HG03135 (cell line): ENCODE data around the gene UIMC1.
"Not testable (repeated sequence)": the region's sequence is repeated elsewhere in the genome, so short reads cannot be mapped to it uniquely, and the experiment has no call there.

ENCODE experiments used
- ATAC-seq: cut with Tn5 transposase; IDR thresholded peaks from one replicate; pipeline ENCODE4 v1.9.1; 2021; ENCODE audit warnings: mild to moderate bottlenecking, moderate library complexity; ENCODE audit not compliant: unreplicated experiment

The UIMC1 gene

DNA sequence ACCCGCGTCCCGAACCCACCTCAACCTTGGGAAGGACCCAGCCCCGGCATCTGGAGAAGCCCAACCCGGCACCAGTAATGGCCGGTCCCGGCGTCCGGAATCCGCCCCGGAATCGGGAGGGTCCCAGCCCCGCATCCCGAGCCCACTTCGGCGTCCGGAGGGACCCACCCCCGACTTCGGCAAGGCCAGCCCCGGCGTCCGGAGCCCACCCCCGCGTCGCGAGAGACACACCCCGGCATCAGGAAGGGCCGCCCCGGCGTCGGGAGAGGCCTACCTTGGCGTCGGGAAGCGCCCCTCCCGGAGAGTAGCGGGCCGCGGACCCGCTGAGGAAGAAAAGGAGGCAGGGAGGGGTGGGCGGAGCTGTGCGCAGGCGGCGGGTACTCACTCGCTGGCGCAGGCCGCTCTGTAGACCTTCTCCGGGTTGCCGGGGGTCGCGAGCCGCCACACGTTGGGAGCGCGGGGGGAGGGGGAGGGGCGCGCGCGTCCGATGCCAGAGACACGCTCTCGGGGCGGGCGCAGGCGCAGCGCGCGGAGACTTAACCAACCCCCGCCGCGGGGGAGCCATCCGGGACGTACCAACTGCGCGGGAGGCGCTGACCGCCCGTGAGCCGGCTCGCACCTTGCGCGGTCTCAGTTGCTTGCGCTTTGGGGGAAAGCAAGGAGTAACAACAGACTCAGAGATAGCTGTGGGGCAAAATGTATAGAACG lies at the start of gene UIMC1:
TSS of gene UIMC1 (minus strand) at position 515 of the 708 bp plus-strand sequence. CDS start 24,164 bp downstream, outside the sequence.
- ATAC-seq = peak; percentile 66

DNA sequence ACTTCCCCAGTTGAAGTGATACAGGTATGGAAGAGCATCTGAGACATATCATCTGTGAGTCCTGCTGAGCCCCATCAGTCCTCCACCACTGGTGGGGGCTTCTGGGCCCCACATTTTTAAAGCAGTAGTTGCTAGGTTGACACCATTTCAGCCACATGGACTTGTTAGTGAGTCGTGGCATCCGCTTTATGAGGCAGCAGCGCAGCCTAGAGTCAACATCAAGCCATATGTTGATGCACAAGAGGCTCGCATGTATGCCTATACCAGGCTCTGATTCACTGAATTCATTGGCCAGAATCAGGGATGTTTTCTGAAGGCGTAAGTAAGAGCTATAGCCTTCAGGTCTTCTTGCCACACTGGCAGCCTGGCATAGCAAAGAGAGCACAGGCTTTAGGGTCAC lies 42.7 kb upstream of the UIMC1 start:
- no peak for ATAC-seq

DNA sequence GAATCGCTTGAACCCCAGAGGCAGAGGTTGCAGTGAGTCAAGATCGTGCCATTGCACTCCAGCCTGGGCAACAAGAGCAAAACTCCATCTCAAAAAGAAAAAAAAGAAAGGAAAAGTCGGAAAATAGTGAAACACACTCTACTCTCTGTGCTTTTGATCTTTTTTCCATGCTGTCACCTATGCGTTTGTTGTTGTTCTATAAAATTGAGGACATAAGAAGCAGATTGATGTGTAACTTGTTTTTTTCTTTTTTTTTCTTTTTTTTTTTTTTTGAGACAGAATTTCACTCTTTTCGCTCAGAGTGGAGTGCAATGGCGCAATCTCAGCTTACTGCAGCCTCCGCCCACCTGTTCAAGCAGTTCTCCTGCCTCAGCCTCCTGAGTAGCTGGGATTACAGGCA lies 42.0 kb upstream of the UIMC1 start:
- not testable (repeated sequence) for ATAC-seq

DNA sequence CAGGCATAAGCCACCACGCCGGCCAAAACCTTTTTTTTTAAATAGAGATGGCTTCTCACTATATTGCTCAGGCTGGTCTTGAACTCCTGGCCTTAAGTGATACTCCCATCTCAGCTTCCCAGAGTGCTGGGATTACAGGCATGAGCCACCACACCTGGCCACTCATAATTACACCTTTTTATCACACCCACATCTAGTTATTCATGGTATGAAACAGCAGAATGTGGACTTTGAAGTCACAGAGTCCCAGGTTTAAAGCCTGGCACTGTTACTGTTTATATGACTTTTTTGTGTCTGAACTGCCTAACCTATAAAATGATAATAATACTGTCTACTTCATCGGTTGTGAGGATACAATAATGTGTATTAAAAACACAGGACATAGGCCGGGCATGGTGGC lies 39.1 kb upstream of the UIMC1 start:
- ATAC-seq = no peak

DNA sequence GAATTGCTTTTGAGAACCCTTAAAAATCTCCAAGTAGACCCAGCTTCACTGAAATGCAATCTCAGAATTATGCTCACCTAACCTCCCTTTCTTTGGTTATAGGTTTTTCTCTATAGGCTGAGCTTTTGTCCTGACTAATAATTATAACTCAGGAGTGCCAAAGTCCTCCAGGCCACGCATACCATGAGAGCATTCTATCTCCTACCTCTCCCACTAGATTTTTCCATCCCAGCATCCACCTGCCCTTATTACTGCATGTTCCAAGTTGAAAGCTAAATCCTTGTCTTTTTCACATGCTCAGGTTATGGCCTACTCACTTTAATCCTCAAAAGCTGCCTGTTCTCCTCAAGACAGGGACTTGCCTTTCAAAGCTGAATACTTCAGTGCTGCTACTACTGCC lies 38.1 kb upstream of the UIMC1 start:
- ATAC-seq = no peak

DNA sequence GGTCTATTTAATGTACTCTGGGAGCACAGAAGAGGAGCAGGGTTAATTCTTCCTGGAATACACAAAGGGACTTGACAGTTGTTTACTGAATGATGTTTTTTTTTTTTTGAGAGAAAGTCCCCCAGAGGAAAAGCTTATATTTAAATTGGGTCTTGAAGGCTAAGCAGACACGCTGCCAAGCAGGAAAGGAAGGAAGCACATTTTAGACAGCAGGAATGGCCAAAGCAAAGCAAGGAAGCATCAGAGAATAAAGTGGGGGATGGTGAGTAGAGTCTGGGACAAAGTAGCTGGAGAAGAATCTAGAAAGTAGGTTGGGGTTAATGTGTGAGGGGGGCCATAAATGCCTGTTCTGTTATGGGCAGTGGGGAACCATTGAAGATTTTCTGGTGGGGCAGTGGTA lies 37.4 kb upstream of the UIMC1 start:
- no peak for ATAC-seq

DNA sequence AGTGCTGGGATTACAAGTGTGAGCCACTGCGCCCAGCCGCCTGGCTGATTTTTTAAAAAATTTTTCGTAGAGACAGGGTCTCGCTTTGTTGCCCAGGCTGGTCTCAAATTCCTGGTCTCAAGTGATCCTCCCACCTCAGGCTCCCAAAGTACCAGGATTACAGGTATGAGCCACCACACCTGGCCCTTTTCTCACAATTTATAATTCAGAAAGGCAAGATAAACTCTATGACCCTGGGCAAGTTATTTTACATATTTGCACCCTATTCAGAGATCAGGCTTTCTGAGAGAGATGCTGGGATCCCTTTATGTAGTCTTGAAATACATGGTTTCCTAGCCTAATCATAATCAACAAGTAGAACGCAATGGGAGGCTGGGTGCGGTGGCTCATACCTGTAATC lies 36.5 kb upstream of the UIMC1 start:
- no peak for ATAC-seq

DNA sequence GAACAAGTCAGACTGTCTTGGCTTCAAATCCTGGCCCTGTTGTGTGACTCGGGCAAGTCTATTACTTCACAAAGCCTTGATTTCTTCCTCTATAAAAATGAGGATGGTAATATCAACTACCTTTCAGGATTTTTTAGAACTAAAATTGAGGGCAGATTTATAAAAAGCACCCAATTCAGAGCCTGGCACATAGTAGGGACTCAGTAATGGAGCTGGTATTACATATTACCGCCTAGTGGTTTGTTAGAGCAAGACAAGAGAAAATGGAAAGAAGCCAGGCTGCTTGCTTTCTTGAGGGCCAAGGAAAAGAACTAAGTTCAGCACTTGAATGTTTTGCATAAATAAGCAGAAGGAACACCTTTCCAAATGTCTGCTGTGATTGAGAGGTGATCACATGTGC lies 35.4 kb upstream of the UIMC1 start:
- no peak for ATAC-seq

DNA sequence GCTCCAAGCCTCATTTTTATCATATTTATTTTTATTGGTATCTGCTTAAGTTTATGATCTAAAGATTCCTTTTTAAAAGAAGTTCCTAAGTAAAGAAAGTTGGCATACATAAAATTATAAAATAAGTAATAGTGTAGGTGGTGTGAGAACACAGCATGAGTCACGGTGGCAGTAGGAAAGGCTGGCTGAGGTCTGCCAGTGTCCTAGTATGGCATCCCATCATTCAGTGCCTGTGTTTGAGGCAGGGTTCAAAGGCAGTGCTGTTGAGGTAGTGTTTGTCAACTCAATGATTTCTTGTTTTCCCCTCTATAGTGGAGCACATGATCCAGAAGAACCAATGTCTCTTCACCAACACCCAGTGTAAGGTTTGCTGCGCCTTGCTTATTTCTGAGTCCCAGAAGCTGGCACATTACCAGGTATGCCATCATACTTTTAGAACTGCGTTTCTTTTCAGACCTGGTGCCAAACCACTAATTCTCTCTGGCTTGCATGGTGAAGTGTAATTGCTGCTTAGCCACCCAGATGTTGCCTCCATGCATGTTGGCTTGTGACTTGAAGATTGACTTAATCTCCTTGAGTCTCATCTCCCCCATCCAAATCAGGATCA lies 34.3 kb upstream of the UIMC1 start:
- no peak for ATAC-seq

DNA sequence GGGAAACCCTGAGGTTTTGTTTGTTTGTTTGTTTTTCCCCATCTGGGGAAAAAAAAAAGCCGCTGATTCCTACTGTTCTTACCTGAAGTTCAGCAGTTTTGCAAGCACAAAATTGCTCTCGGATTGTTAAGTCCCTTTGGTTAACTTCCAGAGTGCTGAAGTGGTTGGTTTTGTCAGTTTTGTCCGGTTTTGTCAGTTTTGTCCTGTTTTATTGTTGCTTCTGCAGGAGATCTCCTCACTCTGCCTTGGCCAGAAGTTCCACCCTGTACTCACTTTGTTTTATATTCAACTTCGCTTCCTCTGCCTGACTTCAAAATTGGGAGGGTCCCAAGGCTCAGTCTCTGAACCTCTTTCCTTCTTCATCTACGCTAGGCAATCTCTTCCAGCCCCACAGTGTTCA lies 30.3 kb upstream of the UIMC1 start:
- ATAC-seq = no peak

DNA sequence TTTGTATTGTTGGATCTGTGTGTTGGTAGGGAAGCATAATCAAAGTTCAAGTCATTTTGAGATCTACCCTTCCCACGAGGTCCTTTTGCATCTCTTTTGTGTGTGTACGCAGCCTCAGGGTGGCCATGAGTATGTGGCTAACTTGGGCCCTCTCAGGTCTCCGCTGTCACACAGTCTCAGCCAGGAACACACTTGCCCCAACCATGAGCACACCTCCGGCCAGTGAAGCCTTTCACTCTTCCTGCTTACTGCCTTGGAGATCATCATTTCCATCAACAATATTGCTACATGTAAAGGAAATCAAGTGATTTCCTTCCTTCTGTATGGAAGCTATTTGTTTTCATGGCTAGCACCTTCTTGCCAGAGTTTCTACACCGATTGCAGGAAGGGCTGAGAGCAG lies 29.9 kb upstream of the UIMC1 start:
- no peak for ATAC-seq

DNA sequence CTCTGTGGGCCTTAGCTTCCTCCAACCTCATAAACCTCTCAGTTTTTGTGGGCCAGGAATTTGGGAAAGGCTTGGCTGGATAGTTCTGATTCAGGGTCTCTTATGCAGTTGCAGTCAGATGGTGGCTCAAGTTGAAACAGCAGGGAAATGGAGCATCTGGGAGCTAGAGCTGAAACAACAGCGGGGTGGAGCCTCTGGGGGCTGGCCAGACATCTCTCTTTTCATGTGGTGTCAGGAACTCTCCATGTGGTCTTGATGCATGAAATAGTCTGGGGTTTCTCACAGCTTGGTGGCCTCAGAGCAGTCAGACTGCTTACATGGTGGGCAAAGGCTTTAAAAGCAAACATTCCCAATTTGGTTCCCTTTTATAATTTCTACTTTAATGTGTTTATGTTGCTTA lies 29.4 kb upstream of the UIMC1 start:
- no peak for ATAC-seq

DNA sequence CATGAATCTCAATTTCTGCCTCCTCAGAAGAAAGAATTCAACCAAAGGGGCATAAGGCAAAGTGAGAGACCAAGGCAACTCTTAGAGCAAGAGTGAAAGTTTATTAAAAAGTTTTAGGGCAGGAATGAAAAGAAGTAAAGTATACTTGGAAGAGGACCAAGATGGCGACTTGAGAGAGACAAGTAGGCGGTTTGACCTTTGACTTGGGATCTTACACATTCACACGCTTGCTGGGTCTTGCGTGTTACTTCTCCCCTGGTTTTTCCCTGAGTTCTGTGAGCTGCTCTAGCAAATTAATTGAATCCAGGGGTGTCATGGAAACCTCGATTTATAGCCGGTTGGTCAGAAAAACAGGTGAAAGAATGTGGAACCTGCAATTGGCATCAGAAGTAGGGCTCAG lies 22.9 kb upstream of the UIMC1 start:
- ATAC-seq = no peak

DNA sequence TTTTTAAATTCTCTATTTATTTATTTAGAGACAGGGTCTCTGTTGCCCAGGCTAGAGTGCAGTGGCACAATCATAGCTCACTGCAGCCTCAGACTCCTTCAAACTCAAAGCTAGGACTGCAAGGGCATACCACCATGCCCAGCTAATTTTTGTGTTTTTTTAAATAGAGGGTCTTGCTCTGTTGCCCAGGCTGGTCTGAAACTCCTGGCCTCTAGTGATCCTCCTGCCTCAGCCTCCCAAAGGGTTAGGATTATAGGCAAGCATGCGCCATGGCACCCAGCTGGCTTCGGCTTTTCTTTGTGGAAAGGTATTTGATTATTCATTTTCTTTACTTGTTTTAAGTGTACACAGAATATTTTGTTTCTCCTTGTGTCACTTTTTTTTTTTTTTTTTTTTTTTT lies 21.1 kb upstream of the UIMC1 start:
- no peak for ATAC-seq

DNA sequence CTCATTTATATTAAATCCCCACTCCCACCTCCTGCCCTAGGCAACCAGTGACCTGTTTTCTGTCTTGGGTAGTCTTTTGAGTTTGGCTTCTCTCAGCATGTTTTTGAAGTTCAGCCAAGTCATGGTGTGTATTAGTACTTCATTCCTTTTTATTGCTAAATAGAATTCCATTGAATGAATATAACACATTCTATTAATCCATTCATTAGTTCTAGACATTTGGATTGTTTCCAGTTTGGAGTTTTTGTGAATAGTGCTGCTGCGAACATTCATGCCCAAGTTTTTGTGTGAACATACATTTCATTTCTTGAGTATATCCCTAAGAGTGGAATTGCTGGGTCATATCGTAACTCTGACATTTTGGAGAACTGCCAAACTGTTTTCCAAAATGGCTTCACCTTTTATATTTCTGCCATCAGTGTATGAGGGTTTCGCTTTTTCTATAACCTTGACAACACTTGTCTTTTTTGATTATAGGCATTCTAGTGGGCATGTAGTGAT lies 18.6 kb upstream of the UIMC1 start:
- no peak for ATAC-seq

DNA sequence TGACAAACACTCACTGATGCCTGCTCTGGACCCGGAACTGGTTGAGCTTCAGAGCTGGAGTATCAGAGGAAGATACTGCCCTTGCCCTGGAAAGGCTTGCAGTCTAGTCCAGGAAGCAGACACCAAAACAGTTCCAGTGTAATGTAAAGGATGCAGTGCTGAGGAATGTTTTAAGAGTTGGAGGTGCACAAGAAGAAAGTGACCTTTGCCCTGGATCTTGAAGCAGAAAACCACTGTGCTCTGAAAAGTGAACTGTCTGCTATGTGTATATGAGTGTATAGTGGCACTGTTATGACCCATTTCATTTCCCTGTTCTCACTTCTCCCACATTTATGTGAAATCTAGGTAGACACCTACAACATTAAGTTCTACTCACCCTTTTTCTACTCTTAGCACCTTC lies 18.0 kb upstream of the UIMC1 start:
- ATAC-seq = no peak

DNA sequence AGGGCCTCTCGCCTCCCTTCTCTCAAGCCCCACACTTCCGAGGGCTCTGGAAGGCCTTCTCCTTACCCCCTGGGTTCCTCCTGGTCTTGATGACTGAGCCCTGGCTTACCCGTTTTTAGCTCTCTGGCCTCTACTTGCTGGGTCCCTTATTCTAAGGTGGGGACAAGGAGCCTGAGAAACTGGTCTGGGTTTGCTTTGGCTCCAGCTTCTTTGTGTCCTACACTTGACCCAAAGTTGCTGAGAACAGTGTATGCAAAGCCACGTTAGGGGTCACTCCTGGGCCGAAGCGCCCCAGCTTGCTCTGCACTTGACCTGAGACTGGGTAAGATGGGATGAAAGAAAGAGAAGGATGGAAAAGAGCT lies 16.7 kb upstream of the UIMC1 start:
- peak; percentile 25 for ATAC-seq

DNA sequence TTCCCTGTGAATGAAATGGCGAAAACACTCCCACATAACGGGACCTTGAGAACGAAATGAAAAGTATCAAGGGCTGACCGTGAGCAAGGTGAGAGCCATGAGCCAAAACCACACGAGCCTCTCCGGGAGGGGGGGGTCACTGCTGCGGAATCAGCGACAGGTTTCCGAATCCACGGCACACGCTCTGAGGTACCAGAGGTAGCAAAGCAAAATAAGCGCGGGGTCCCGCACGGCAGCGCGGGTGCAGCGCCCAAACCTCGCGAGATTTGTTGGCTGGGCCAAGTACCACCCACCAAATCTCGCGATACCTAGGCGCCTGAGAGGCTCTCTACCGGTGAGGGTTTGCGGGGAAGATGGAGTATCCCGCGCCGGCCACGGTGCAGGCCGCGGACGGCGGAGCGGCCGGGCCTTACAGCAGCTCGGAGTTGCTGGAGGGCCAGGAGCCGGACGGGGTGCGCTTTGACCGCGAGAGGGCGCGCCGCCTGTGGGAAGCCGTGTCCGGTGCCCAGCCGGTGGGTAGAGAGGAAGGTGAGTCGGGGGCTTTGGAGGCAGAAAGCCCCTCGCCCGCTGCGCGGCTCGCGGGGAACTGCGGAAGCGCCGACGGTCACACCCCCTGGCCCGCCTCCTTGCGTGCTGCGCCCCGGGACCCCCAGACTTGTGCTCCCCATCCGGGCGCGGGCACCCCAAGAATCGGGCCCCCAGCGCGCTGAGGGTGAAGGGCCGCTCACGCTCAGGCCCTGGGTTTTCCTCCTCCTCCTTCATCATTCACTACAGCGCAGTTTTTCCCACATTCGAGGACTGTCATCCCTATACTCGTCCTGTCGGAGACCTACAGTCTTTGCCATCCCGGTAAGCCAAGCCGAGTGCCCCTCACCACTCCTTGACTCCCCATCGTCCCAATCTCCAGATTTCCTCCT lies 16.1 kb upstream of the UIMC1 start, which contains the start of gene ZNF346:
TSS of gene ZNF346 (plus strand) at position 311 of the 917 bp plus-strand sequence. CDS start at position 354, 43 bp downstream.
- ATAC-seq = peak; percentile 91

DNA sequence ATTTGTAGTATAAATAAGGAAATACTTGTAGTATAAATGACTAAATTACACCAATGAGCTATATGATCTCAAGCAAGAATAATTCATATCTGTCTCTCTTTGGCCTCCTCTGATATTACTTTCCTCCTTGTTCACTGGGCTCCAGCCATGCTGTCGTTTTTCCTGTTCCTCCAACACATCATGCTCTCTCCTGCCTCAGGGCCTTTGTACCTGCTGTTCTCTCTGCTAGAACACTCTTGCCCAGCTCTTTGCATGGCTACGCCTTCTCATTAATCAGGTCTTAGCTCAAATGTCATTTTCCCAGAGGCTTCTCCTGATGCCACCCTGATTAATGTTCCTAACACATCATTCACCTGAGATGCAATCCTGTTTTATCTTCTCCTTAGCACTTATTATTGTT lies 13.5 kb upstream of the UIMC1 start:
- ATAC-seq = no peak

DNA sequence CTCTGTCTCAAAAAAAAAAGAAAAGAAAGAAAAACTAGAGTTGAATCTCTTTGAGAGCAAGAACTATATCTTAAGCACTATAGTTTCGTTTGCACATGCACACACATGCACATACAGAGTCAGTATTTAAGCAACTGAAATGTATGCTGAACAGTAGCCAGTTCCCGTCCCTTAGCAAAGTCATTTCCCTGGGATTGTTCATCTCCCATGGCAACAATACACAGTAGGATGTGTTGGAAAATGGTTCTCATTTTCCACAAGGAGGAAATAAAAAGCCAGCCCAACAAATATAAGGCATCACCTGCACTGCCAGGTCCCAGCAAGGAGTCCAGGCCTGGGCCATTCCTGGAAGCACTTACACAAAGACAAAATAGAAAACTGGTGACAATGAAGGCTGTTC lies 11.8 kb upstream of the UIMC1 start:
- ATAC-seq = no peak

DNA sequence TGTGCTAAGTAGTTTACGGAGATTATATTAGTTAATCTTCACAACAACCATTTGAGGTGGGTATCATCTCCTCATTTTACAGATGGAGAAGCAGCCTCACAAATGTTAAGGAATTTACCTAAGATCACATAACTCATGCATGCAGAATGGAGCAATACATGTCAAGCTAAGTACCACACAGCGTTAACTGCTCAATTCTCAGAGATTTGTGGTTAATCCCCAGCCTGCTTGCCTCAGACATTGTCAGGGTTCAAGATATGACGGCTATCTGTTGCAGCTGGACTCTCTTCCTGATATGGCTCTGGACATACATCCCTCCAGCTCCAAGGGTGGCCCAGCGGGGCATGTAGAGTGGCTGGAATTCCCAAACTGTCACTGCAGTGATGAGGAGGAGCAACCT lies 8.6 kb upstream of the UIMC1 start:
- ATAC-seq = no peak

DNA sequence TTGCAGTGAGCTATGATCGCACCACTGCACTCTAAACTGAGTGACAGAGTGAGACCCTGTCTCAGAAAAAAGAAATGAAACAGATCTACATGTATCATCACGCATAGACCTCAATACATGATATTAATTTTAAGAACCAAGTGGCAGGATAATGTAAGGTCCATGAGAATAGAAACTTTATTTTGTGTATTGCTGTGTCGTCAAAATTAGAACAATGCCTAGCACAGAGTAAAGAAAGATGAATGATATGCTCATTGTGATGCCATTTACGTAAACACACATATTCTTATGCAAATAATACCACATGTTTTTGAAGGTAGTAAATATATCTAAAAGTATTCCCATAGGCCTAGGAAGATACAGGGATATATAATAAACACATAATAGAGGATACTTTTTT lies 3.6 kb upstream of the UIMC1 start:
- ATAC-seq = no peak
